GM23248 (cell line): ENCODE data around the gene GOLT1A. TPM values are rescaled to one million over a fixed set of nuclear protein-coding genes. Genes with fewer than 3 reads are reported as not detected.

Experiments
- DNase-seq: peaks from one replicate; pipeline ENCODE4 v3.0.0-alpha.2; 2015
- H2AFZ ChIP-seq: fragments of 200-600 bp; sonication (generic); 2 replicates; pipeline ENCODE4 v1.6.1; 2016; ENCODE audit warnings: antibody characterized with exemption
- H3F3A ChIP-seq: fragments of 200-600 bp; sonication (generic); 2 replicates; pipeline ENCODE4 v1.6.1; 2016; ENCODE audit warnings: mild to moderate bottlenecking, antibody characterized with exemption, mixed run types; ENCODE audit not compliant: insufficient read depth
- H3K27ac ChIP-seq: fragments of 200-600 bp; sonication (generic); 2 replicates; pipeline ENCODE4 v1.5.1; 2016; ENCODE audit warnings: mild to moderate bottlenecking
- H3K27me3 ChIP-seq: fragments of 200-600 bp; sonication (generic); replicated peaks from 2 replicates; pipeline ENCODE4 v1.6.1; 2016; ENCODE audit warnings: mild to moderate bottlenecking; ENCODE audit not compliant: insufficient read depth
- H3K36me3 ChIP-seq: fragments of 200-600 bp; sonication (generic); 2 replicates; pipeline ENCODE4 v1.6.1; 2016; ENCODE audit warnings: low read depth, mild to moderate bottlenecking
- H3K4me1 ChIP-seq: fragments of 200-600 bp; sonication (generic); 2 replicates; pipeline ENCODE4 v1.6.1; 2016; ENCODE audit warnings: mild to moderate bottlenecking; ENCODE audit not compliant: insufficient read depth
- H3K4me2 ChIP-seq: fragments of 200-600 bp; sonication (generic); one replicate; pipeline ENCODE4 v1.6.1; 2016; ENCODE audit warnings: mild to moderate bottlenecking; ENCODE audit not compliant: unreplicated experiment
- H3K4me3 ChIP-seq: fragments of 200-600 bp; sonication (generic); 2 replicates; pipeline ENCODE4 v1.5.1; 2016; ENCODE audit warnings: mild to moderate bottlenecking
- H3K79me2 ChIP-seq: fragments of 200-600 bp; sonication (generic); 2 replicates; pipeline ENCODE4 v1.6.1; 2016; ENCODE audit warnings: mild to moderate bottlenecking; ENCODE audit not compliant: insufficient read depth
- H3K9ac ChIP-seq: fragments of 200-600 bp; sonication (generic); 2 replicates; pipeline ENCODE4 v1.6.1; 2016; ENCODE audit warnings: mild to moderate bottlenecking
- H3K9me2 ChIP-seq: fragments of 200-600 bp; sonication (generic); 2 replicates; pipeline ENCODE4 v1.6.1; 2016; ENCODE audit warnings: mixed run types, mild to moderate bottlenecking, moderate library complexity; ENCODE audit not compliant: insufficient read depth
- H3K9me3 ChIP-seq: fragments of 200-600 bp; sonication (generic); one replicate; pipeline ENCODE4 v1.6.1; 2017; ENCODE audit warnings: low read depth
- H4K20me1 ChIP-seq: fragments of 200-600 bp; sonication (generic); 2 replicates; pipeline ENCODE4 v1.6.0; 2016; ENCODE audit not compliant: insufficient read depth
- EZH2 ChIP-seq: fragments of 200-600 bp; sonication (generic); IDR thresholded peaks from 2 replicates; pipeline ENCODE4 v1.6.1; 2018; ENCODE audit warnings: antibody characterized with exemption, mild to moderate bottlenecking; ENCODE audit not compliant: insufficient read depth, poor library complexity, severe bottlenecking
- EZH2phosphoT487 ChIP-seq: fragments of 200-600 bp; sonication (generic); IDR thresholded peaks from 2 replicates; pipeline ENCODE4 v1.6.1; 2018; ENCODE audit warnings: antibody characterized with exemption, moderate library complexity, mild to moderate bottlenecking, low read depth; ENCODE audit not compliant: insufficient read depth
- WGBS, 2 experiments: methylation state at CpG; one replicate each; pipeline ENCODE4 v1.1.6; 2015 to 2017; ENCODE audit warnings: low lambda C conversion rate in 2 of 2, low coverage in 1 of 2; ENCODE audit errors: missing lambda C conversion rate in 2 of 2; 5-methylcytosine and 5-hydroxymethylcytosine counted together
- in situ Hi-C: fragments of 300-500 bp; cut with MboI; formaldehyde crosslinking; loops from 2 replicates; pipeline ENCODE4 v1.15.0; 2020
- polyA plus RNA-seq: library from polyadenylated mRNA; unstranded; fragments of >200 nt; fragmentation: Nextera tagmentation; extraction: Ambion mirVana; gene quantifications from 2 replicates; pipeline ENCODE4 v1.2.1, GENCODE V29; 2016
- total RNA-seq: library from RNA; depleted of rRNA; stranded (reverse); fragments of >200 nt; shearing (Covaris generic); gene quantifications from 2 replicates; pipeline ENCODE4 v1.2.3, GENCODE V29; 2014

GOLT1A gene
- total and polyA plus RNA-seq, 2 experiments from 2014 or later = not detected

DNA sequence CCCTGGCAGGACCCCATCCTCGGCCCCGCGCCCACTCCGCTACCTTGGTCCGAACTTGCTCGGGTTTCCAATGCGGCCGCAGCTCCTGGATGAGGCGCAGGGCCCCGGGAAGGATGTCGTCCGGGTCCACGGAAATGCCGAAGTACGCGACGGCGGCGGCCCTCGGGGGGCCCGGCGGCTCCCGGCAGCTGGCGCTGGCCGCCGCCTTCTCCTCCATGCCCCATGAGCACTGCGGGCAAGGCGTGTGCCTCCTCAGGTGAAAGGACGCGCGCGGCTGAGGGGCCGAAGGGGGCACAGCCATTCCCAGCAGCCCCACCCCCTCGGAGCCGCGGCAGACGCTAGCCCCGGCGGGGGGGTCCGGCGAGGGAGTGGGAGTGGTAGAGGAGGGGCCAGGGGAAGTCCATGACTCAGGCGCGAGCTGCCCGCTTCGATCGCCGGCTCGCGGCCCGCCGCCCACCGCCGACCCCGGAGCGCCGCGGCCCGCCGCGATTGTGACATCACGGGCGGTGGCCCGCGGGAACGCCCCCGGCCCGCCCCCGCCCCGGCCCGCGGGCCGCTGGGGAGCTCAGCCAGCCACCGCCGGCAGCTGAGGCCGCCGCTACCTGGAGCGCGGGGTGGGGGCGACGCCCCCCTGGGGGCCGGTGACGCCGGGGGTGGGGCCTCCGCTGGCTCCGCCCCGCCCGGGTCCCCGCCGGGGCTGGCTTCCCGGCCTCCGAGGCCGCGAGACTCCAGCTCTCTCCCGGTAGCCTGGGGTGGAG, 62.1 kb downstream of the GOLT1A start, which contains the start of gene ETNK2:
TSS of gene ETNK2 (minus strand) at position 493 of the 758 bp plus-strand sequence. CDS start at position 301, 192 bp downstream.
- peak within 1 kb of the TSS; percentile 70 for H3K4me3 ChIP-seq
- DNase-seq = peak; percentile 63
- in situ Hi-C loops = no loop called here

DNA sequence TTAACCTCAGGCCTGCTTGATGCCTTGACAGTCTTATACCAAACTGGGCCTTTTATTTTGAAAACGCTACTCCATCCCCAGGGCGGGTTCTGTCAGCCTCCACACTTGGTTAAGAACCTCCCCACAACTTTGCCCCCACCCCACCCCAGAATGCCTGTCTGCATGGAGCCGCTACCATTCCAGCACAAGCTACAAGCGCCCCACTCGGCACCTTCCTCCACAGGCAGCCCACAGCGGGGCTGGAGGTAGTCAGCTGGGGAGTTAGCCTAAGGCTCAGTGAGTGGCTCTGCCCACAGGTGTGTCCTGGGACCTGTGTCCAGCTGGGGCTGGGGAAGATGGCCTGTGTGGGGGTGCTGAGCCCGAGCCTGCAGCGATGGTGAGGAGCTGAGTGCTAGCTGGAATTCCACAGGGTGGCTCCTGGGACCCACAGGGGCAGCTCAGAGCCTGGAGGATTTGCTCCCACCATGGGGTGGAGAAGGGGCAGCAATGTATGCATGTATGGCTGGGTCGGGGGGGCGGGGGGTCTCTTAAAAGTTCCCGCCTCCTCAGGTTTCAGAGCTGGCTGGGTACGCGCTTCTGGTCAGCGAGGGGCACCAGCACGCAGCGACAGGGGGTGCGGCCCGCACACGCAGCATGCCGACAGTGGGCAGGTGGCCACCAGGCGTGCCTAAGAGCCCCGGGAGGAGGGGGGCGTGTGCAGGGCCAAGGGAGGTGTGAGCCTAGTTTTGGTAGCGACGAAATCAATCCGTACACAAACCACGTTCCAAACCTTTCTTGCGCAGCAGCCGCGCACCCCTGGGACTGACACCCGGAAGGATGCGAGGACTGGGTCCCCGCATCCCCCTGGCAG, 62.9 kb downstream of the GOLT1A start:
- no peaks in the 10 kb centered on the region for H3K79me2 ChIP-seq
- no peaks in the 10 kb centered on the region for H3K36me3 ChIP-seq
- H3K9ac ChIP-seq = peak overlapping the region; percentile 61
- H3K4me2 ChIP-seq = peak overlapping the region; percentile 73
- peak overlapping the region; percentile 70 for H3K4me3 ChIP-seq
- H3K27ac ChIP-seq = no peak overlapping the region
- H3K9me2 ChIP-seq = no peaks in the 10 kb centered on the region
- no peaks in the 10 kb centered on the region for H4K20me1 ChIP-seq
- no peaks in the 10 kb centered on the region; the same call in 1 of the 2 replicates for H3F3A ChIP-seq
- in situ Hi-C loops = no loop called here
- H2AFZ ChIP-seq = peak overlapping the region; percentile 90
- H3K9me3 ChIP-seq = no peaks in the 10 kb centered on the region
- TF ChIP-seq EZH2 (no peak), EZH2phosphoT487 (no peak)
- 17 to 18% methylated on average over 27 to 32 of the region's 33 CpGs for WGBS, 2 experiments
- no peaks in the 10 kb centered on the region for H3K4me1 ChIP-seq
- no peaks in the 10 kb centered on the region for H3K27me3 ChIP-seq
- peak; percentile 39 for DNase-seq

More for the DNA sequence above, 62.1 kb downstream of the GOLT1A start, which contains the start of gene ETNK2:
- Histone ChIP-seq H3K9me2 (no peaks in the 10 kb centered on the region), H3K4me1 (no peaks in the 10 kb centered on the region), H3K79me2 (no peaks in the 10 kb centered on the region), H2AFZ (peak within 1 kb of the TSS; percentile 90), H4K20me1 (no peaks in the 10 kb centered on the region), H3K36me3 (no peaks in the 10 kb centered on the region), H3K4me2 (peak within 1 kb of the TSS; percentile 73), H3F3A (no peaks in the 10 kb centered on the region; the same call in 1 of the 2 replicates), H3K27me3 (no peaks in the 10 kb centered on the region), H3K9me3 (no peaks in the 10 kb centered on the region), H3K27ac (no peak within 1 kb of the TSS), H3K9ac (peak within 1 kb of the TSS; percentile 70)
- TF ChIP-seq EZH2 (no peak), EZH2phosphoT487 (no peak)
- 3% methylated on average over 15 to 80 of the region's 94 CpGs for WGBS, 2 experiments

DNA sequence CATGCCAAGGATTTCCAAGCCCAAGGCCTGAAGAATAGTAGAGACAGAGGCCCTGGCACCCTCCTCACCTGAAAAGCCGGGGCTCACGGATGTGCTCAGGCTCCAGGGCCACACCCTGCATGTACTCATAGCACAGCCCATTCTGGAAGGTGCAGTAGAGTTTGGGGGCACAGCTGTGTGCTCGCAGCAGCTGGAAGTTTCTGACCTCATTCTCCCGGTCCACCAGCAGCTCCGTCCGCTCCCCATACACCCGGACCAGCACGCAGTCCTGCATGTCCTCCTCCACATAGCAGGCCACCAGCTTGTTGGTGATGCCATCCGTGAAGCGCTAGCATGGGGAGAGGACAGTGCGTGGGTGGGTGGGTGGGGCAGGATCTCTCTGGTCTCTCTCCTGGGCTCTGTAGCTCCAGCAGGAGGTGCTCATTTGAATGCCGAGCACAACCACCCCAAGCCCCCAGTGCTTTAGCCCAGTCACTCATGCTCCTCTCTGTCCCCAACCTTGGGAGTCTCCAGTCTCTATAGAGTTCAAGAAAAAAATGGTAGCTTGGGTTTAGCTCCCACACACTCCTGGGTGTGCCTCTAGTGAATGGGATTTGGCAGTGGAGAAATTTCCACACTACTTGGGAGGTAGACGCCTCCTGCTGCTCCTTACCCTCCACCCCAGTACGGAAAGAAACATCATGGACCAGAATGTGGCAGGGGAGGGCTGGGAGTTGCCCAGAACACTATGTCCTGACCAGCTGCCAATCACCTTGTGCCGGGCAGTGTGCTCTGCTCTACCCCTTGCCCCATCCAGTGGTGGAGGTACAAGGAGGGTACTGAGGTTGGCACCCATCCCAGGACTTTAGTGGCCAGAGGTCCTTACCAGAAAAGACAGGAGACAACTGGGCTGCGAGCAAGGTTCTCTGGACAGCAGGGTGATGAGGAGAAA, 63.9 kb downstream of the GOLT1A start:
- no peaks in the 10 kb centered on the region for H3K36me3 ChIP-seq
- 71 to 73% methylated on average over 16 of the region's 16 CpGs for WGBS, 2 experiments
- H3K9me2 ChIP-seq = no peaks in the 10 kb centered on the region
- TF ChIP-seq EZH2 = no peak
- TF ChIP-seq EZH2phosphoT487 = no peak
- H3K79me2 ChIP-seq = no peaks in the 10 kb centered on the region
- no peaks in the 10 kb centered on the region; the same call in 1 of the 2 replicates for H3F3A ChIP-seq
- H3K4me2 ChIP-seq = no peak overlapping the region
- no peaks in the 10 kb centered on the region for H3K9me3 ChIP-seq
- no peaks in the 10 kb centered on the region for H3K4me1 ChIP-seq
- no peak overlapping the region for H3K27ac ChIP-seq
- in situ Hi-C loops = no loop called here
- no peak for DNase-seq
- H3K9ac ChIP-seq = no peak overlapping the region
- no peaks in the 10 kb centered on the region for H3K27me3 ChIP-seq
- H2AFZ ChIP-seq = no peak overlapping the region
- no peak overlapping the region for H3K4me3 ChIP-seq
- no peaks in the 10 kb centered on the region for H4K20me1 ChIP-seq
